Measurements from ENCODE around the gene PEDS1. TPM values are rescaled to one million over a fixed set of nuclear protein-coding genes. Genes with fewer than 3 reads are reported as not detected.

Gene PEDS1
- total RNA-seq, 1 donor from 2014 or later, result 9.5 TPM

GRCh38 chr20:50124496-50124895, 29.0 kb downstream of the PEDS1 start:
- H3K79me2 ChIP-seq (ENCODE audit: low read depth), result no peaks in the 10 kb centered on the region
- H3K4me2 ChIP-seq, result no peak overlapping the region
- no peak for DNase-seq (ENCODE audit: low spot score)
- peaks cover 15% of the 10 kb centered on the region for H3F3A ChIP-seq (ENCODE audit: low read depth)
- H3K9me3 ChIP-seq (ENCODE audit: low read depth), result no peaks in the 10 kb centered on the region
- H3K4me1 Mint-ChIP-seq, result no peaks in the 10 kb centered on the region
- TF ChIP-seq CTCF (IDR thresholded peaks at IDR 0.05) (no peak), EZH2 (IDR thresholded peaks at IDR 0.05) (no peak), EZH2phosphoT487 (IDR thresholded peaks at IDR 0.05) (no peak)
- peaks cover 29% of the 10 kb centered on the region for H3K36me3 Mint-ChIP-seq
- no peaks in the 10 kb centered on the region for H4K20me1 ChIP-seq (ENCODE audit: low read depth)
- no peak overlapping the region for H3K4me3 Mint-ChIP-seq
- H3K4me1 ChIP-seq, result no peaks in the 10 kb centered on the region
- H3K9ac ChIP-seq, result no peak overlapping the region
- no peak overlapping the region for H3K27ac Mint-ChIP-seq
- no peaks in the 10 kb centered on the region for H3K9me3 Mint-ChIP-seq
- no peak overlapping the region for H3K27ac ChIP-seq
- peaks cover 4% of the 10 kb centered on the region for H3K27me3 Mint-ChIP-seq (ENCODE audit: insufficient read depth, low read depth)
- H3K4me3 ChIP-seq, result no peak overlapping the region
- no peaks in the 10 kb centered on the region for H3K27me3 ChIP-seq
- no peak overlapping the region for H2AFZ ChIP-seq (replicated peaks)
- no peaks in the 10 kb centered on the region for H3K36me3 ChIP-seq

- Mint-ChIP-seq H3K27me3 (ENCODE audit: insufficient read depth, low read depth) (peaks cover 4% of the 10 kb centered on the region), H3K27ac (peak overlapping the region; percentile 76), H3K9me3 (no peaks in the 10 kb centered on the region), H3K4me1 (no peaks in the 10 kb centered on the region), H3K4me3 (no peak overlapping the region), H3K36me3 (peaks cover 28% of the 10 kb centered on the region)
- Histone ChIP-seq H3F3A (ENCODE audit: low read depth) (peaks cover 15% of the 10 kb centered on the region), H3K4me1 (no peaks in the 10 kb centered on the region), H3K9me3 (ENCODE audit: low read depth) (no peaks in the 10 kb centered on the region), H3K79me2 (ENCODE audit: low read depth) (no peaks in the 10 kb centered on the region), H2AFZ (replicated peaks) (no peak overlapping the region), H3K36me3 (no peaks in the 10 kb centered on the region), H3K9ac (no peak overlapping the region), H3K4me3 (no peak overlapping the region), H3K27ac (no peak overlapping the region), H3K27me3 (no peaks in the 10 kb centered on the region), H3K4me2 (no peak overlapping the region), H4K20me1 (ENCODE audit: low read depth) (no peaks in the 10 kb centered on the region)
- no peak for DNase-seq (ENCODE audit: low spot score)
- no peak for TF ChIP-seq EZH2phosphoT487 (IDR thresholded peaks at IDR 0.05)
- no peak for TF ChIP-seq CTCF (IDR thresholded peaks at IDR 0.05)
- TF ChIP-seq EZH2 (IDR thresholded peaks at IDR 0.05), result no peak
Measured at GRCh38 chr20:50123418-50123817, 30.1 kb downstream of the PEDS1 start.

GRCh38 chr20:50122763-50123162, 30.8 kb downstream of the PEDS1 start:
- no peaks in the 10 kb centered on the region for H3K4me1 ChIP-seq
- H3K27ac Mint-ChIP-seq, result no peak overlapping the region
- H3K9ac ChIP-seq, result no peak overlapping the region
- peaks cover 15% of the 10 kb centered on the region for H3F3A ChIP-seq (ENCODE audit: low read depth)
- no peaks in the 10 kb centered on the region for H4K20me1 ChIP-seq (ENCODE audit: low read depth)
- H3K27ac ChIP-seq, result no peak overlapping the region
- H2AFZ ChIP-seq (replicated peaks), result no peak overlapping the region
- no peak for DNase-seq (ENCODE audit: low spot score)
- no peaks in the 10 kb centered on the region for H3K27me3 ChIP-seq
- H3K27me3 Mint-ChIP-seq (ENCODE audit: insufficient read depth, low read depth), result peaks cover 4% of the 10 kb centered on the region
- H3K79me2 ChIP-seq (ENCODE audit: low read depth), result no peaks in the 10 kb centered on the region
- H3K4me3 ChIP-seq, result no peak overlapping the region
- H3K9me3 ChIP-seq (ENCODE audit: low read depth), result no peaks in the 10 kb centered on the region
- TF ChIP-seq EZH2 (IDR thresholded peaks at IDR 0.05), result no peak
- no peak for TF ChIP-seq CTCF (IDR thresholded peaks at IDR 0.05)
- TF ChIP-seq EZH2phosphoT487 (IDR thresholded peaks at IDR 0.05), result no peak
- no peaks in the 10 kb centered on the region for H3K36me3 ChIP-seq
- H3K4me3 Mint-ChIP-seq, result no peak overlapping the region
- peaks cover 24% of the 10 kb centered on the region for H3K36me3 Mint-ChIP-seq
- no peaks in the 10 kb centered on the region for H3K9me3 Mint-ChIP-seq
- no peak overlapping the region for H3K4me2 ChIP-seq
- H3K4me1 Mint-ChIP-seq, result no peaks in the 10 kb centered on the region
